ENCODE data around the gene SMTNL2. TPM values are rescaled to one million over a fixed set of nuclear protein-coding genes. Genes with fewer than 3 reads are reported as not detected.

SMTNL2 gene
- total RNA-seq, 1 experiment from 2014 or later = not detected

DNA sequence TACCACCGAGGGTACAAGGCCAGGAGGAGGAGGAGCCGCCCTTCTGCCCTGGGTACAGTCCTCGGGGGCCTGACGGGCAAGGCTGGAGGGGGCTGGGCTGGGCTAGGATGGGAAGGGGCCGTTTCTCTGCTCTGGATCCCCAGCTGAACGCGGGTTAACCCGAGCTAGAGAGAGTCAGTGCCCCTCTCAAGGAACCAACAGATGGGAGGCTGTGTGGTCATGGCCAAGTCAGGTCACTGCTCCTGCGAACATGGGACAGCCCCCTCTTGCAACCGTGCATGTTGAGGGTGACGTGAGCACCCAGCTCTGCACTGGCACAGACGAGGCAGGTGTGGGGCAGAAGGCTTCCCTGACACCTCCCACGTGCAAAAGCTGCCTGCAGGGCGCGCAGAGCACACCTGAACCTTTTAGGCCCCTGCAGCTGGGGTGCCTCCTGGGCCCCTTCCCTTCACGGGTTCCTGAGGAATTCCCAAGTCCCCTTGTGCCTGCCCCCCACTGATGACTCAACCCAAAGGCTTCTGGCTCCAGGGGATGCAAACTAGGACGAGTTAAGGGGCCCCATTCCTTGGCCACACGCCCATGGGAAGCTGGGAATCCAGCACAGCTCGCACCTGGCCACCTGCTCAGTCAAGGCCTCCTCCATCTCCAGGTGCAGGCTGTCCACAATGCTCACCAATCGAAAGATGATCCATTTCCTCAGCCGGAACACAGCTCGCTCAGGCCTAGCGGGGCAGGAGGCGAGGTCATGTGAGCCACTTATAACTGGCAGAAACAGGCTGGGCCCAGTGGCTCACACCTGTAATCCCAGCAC is 35.4 kb upstream of the SMTNL2 start:
- Histone ChIP-seq H4K20me1 (ENCODE audit: low read length) (no peaks in the 10 kb centered on the region), H3K27ac (ENCODE audit: low read length) (no peak overlapping the region), H3K36me3 (ENCODE audit: low read depth, low read length) (peaks cover 45% of the 10 kb centered on the region; the same call in 1 of the 2 replicates), H3K4me2 (ENCODE audit: low read length) (no peak overlapping the region), H3K79me2 (ENCODE audit: low read length) (peaks cover 33% of the 10 kb centered on the region), H3K9me3 (ENCODE audit: low read length) (no peaks in the 10 kb centered on the region), H3K4me3 (ENCODE audit: low read length) (no peak overlapping the region), H3K9ac (ENCODE audit: low read length) (no peak overlapping the region), H3K4me1 (ENCODE audit: insufficient read depth, low read length) (peaks cover 9% of the 10 kb centered on the region; the same call in 1 of the 2 replicates), H3F3A (ENCODE audit: low read length, unreplicated experiment) (no peaks in the 10 kb centered on the region), H3K27me3 (ENCODE audit: low read length) (no peaks in the 10 kb centered on the region), H2AFZ (ENCODE audit: low read length) (no peak overlapping the region), H3K9me2 (replicated peaks; ENCODE audit: low read length) (no peaks in the 10 kb centered on the region)
- TF ChIP-seq EZH2 (IDR thresholded peaks at IDR 0.05; ENCODE audit: low read length, unreplicated experiment) (no peak), EZH2phosphoT487 (IDR thresholded peaks at IDR 0.05; ENCODE audit: borderline replicate concordance, low read length) (no peak)
- TF ChIP-seq, protein P1, sequence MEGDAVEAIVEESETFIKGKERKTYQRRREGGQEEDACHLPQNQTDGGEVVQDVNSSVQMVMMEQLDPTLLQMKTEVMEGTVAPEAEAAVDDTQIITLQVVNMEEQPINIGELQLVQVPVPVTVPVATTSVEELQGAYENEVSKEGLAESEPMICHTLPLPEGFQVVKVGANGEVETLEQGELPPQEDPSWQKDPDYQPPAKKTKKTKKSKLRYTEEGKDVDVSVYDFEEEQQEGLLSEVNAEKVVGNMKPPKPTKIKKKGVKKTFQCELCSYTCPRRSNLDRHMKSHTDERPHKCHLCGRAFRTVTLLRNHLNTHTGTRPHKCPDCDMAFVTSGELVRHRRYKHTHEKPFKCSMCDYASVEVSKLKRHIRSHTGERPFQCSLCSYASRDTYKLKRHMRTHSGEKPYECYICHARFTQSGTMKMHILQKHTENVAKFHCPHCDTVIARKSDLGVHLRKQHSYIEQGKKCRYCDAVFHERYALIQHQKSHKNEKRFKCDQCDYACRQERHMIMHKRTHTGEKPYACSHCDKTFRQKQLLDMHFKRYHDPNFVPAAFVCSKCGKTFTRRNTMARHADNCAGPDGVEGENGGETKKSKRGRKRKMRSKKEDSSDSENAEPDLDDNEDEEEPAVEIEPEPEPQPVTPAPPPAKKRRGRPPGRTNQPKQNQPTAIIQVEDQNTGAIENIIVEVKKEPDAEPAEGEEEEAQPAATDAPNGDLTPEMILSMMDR (conservative IDR thresholded peaks at IDR 0.05; ENCODE audit: low read depth, low read length) = no peak
- CTCF ChIA-PET = no interaction called here
- intact Hi-C loops (cut with micrococcal nuclease) = no loop called here
- BruUV-seq (replicated peaks) = no TSS peak
- POLR2A ChIA-PET (ENCODE audit: unreplicated experiment) = no interaction called here
- DNase-seq (no peak), ATAC-seq (no peak)

DNA sequence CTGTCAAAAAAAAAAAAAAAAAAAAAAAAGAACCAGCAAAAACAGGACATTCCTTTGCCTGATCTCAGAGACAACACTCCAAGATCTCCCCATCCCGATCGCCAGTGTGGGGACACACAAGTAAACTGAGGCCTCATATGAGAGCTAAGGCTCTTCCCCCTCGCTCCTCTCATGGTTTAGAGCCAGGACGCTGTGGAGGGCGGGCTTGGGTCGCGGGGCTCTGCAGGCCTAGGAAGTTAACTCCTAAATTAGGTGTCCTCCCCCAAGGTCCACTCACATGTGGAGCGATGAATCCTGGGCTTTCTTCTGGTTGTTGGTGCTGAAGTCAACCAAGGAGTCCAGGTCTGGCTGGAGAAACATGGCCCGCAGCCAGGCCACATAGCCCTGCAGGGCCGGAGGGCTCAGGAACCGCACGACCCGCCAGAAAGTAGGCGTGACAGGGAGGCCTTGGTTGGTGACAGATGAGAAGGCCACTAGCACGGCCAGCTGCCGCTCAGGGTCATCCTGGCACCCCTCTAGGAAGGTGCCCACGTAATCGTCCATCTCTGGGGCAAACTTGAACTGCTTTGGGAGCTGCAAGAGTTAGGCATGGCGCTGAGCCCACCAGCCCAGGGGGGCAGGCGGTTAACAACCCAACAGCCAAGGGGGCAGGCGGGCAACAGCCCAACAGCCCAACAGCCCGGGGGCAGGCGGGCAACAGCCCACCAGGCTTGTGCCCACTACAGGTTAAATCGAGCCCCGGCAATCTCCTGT is 34.4 kb upstream of the SMTNL2 start:
- H3F3A ChIP-seq (ENCODE audit: low read length, unreplicated experiment) = no peaks in the 10 kb centered on the region
- intact Hi-C loops (cut with micrococcal nuclease) = no loop called here
- H2AFZ ChIP-seq (ENCODE audit: low read length) = no peak overlapping the region
- no peak for ATAC-seq
- CTCF ChIA-PET = no interaction called here
- peaks cover 9% of the 10 kb centered on the region; the same call in 1 of the 2 replicates for H3K4me1 ChIP-seq (ENCODE audit: insufficient read depth, low read length)
- TF ChIP-seq, protein P1 (conservative IDR thresholded peaks at IDR 0.05; ENCODE audit: low read depth, low read length) = no peak
- TF ChIP-seq EZH2 (IDR thresholded peaks at IDR 0.05; ENCODE audit: low read length, unreplicated experiment) (no peak), EZH2phosphoT487 (IDR thresholded peaks at IDR 0.05; ENCODE audit: borderline replicate concordance, low read length) (no peak)
- no peak overlapping the region for H3K27ac ChIP-seq (ENCODE audit: low read length)
- no peaks in the 10 kb centered on the region for H3K9me2 ChIP-seq (replicated peaks; ENCODE audit: low read length)
- peaks cover 43% of the 10 kb centered on the region for H3K79me2 ChIP-seq (ENCODE audit: low read length)
- H3K27me3 ChIP-seq (ENCODE audit: low read length) = no peaks in the 10 kb centered on the region
- no peak overlapping the region for H3K4me3 ChIP-seq (ENCODE audit: low read length)
- no TSS peak for BruUV-seq (replicated peaks)
- H3K9me3 ChIP-seq (ENCODE audit: low read length) = no peaks in the 10 kb centered on the region
- DNase-seq = no peak
- POLR2A ChIA-PET (ENCODE audit: unreplicated experiment) = no interaction called here
- H3K36me3 ChIP-seq (ENCODE audit: low read depth, low read length) = peaks cover 45% of the 10 kb centered on the region; the same call in 1 of the 2 replicates
- no peak overlapping the region for H3K9ac ChIP-seq (ENCODE audit: low read length)
- H4K20me1 ChIP-seq (ENCODE audit: low read length) = no peaks in the 10 kb centered on the region
- no peak overlapping the region for H3K4me2 ChIP-seq (ENCODE audit: low read length)

Measured in PC-3 (cell line).